C4-2B (cell line): ENCODE data around the gene ACADS.
"Not testable (repeated sequence)": the region's sequence is repeated elsewhere in the genome, so short reads cannot be mapped to it uniquely, and the experiment has no call there.

ENCODE experiments used
- H3K27ac ChIP-seq: fragments of 450-650 bp; 2 replicates; pipeline ENCODE4 v1.5.1; 2017
- CTCF ChIP-seq: fragments of 450-650 bp; conservative IDR thresholded peaks from 2 replicates; pipeline ENCODE4 v1.5.1; 2017; ENCODE audit warnings: mild to moderate bottlenecking
- ZFX ChIP-seq: fragments of 450-650 bp; IDR thresholded peaks from 2 replicates; pipeline ENCODE4 v1.6.1; 2017

The ACADS gene

GRCh38 chr12:120720987-120721801, 4.4 kb upstream of the ACADS start:
- H3K27ac ChIP-seq = no peak overlapping the region

GRCh38 chr12:120721866-120722265, 3.8 kb upstream of the ACADS start:
- no peak for TF ChIP-seq ZFX
- no peak for TF ChIP-seq CTCF
- no peak overlapping the region for H3K27ac ChIP-seq

More at GRCh38 chr12:120720987-120721801, 4.4 kb upstream of the ACADS start:
- TF ChIP-seq CTCF (no peak), ZFX (no peak)

GRCh38 chr12:120722784-120723183, 2.8 kb upstream of the ACADS start:
- TF ChIP-seq CTCF (no peak), ZFX (no peak)

GRCh38 chr12:120724720-120725119, 906 bp upstream of the ACADS start:
- no peak overlapping the region; the same call in 1 of the 2 replicates for H3K27ac ChIP-seq
- TF ChIP-seq ZFX (no peak), CTCF (no peak)

More at GRCh38 chr12:120722784-120723183, 2.8 kb upstream of the ACADS start:
- no peak overlapping the region for H3K27ac ChIP-seq

- TF ChIP-seq ZFX (no peak), CTCF (no peak)
- H3K27ac ChIP-seq = peak overlapping the region; percentile 74
Measured at GRCh38 chr12:120725151-120725658, 421 bp upstream of the ACADS start.

GRCh38 chr12:120726510-120726793, 826 bp downstream of the ACADS start:
- no peak for TF ChIP-seq CTCF
- no peak for TF ChIP-seq ZFX
- H3K27ac ChIP-seq = peak overlapping the region; percentile 74

GRCh38 chr12:120726961-120727360, 1.3 kb downstream of the ACADS start:
- H3K27ac ChIP-seq = no peak overlapping the region
- TF ChIP-seq CTCF = no peak
- no peak for TF ChIP-seq ZFX

- H3K27ac ChIP-seq = not testable (repeated sequence)
Measured at GRCh38 chr12:120732198-120732597, 6.6 kb downstream of the ACADS start.
